Right atrium auricular region (tissue), 2 donors: ENCODE results near the gene PPFIA2. TPM values are rescaled to one million over a fixed set of nuclear protein-coding genes. Genes with fewer than 3 reads are reported as not detected.

Experiments
- DNase-seq: peaks from one replicate; pipeline ENCODE4 v3.0.0-alpha.2; 2019; ENCODE audit warnings: low spot score
- H3K27ac ChIP-seq, 2 donors: fragments of 200-600 bp; sonication (generic); 1 replicate in 1 of 2; 2 replicates in 1 of 2; pipeline ENCODE4 v1.5.1; 2016 to 2019
- H3K27me3 ChIP-seq, 2 donors: fragments of 200-600 bp; sonication (generic); one replicate each; pipeline versions ENCODE4 v1.5.1 to v1.6.0; 2017 to 2019
- H3K36me3 ChIP-seq: fragments of 200-600 bp; sonication (generic); one replicate; pipeline ENCODE4 v1.5.1; 2016
- H3K4me1 ChIP-seq, 2 donors: fragments of 200-600 bp; sonication (generic); one replicate each; pipeline versions ENCODE4 v1.5.1 to v1.6.0; 2017 to 2019
- H3K4me3 ChIP-seq, 2 donors: fragments of 200-600 bp; sonication (generic); 1 replicate in 1 of 2; 2 replicates in 1 of 2; pipeline ENCODE4 v1.5.1; 2017 to 2019; ENCODE audit warnings: mild to moderate bottlenecking in 1 of 2, moderate library complexity in 1 of 2
- H3K9me3 ChIP-seq, 2 donors: fragments of 200-600 bp; sonication (generic); one replicate each; pipeline ENCODE4 v1.5.1; 2019
- CTCF ChIP-seq, 2 donors: fragments of 200-600 bp; sonication (generic); IDR thresholded peaks; one replicate each; pipeline ENCODE4 v1.5.1; 2019; ENCODE audit warnings: antibody characterized with exemption in 2 of 2
- total RNA-seq, 2 donors: library from RNA; depleted of rRNA; stranded (reverse); fragments of >200 nt; gene quantifications; one replicate each; pipeline ENCODE4 v1.1.0, GENCODE V29; 2016

PPFIA2 gene
- total RNA-seq, 2 donors from 2014 or later: 0.20 to 0.48 TPM

- Histone ChIP-seq H3K9me3 (no peaks in the 10 kb centered on the region), H3K4me1 (no peaks in the 10 kb centered on the region), H3K36me3 (no peaks in the 10 kb centered on the region), H3K27ac (no peak overlapping the region), H3K4me3 (no peak overlapping the region), H3K27me3 (no peaks in the 10 kb centered on the region)
- no peak for TF ChIP-seq CTCF (IDR thresholded peaks at IDR 0.05)
- no peak for DNase-seq
Observed at GRCh38 chr12:81465191-81465590, 294.0 kb downstream of the PPFIA2 start.

- no peak for TF ChIP-seq CTCF (IDR thresholded peaks at IDR 0.05)
- no peaks in the 10 kb centered on the region for H3K36me3 ChIP-seq
- no peak overlapping the region for H3K27ac ChIP-seq
- H3K4me3 ChIP-seq: no peak overlapping the region
- DNase-seq: no peak
- no peaks in the 10 kb centered on the region for H3K27me3 ChIP-seq
- H3K4me1 ChIP-seq: no peaks in the 10 kb centered on the region
- no peaks in the 10 kb centered on the region for H3K9me3 ChIP-seq
Observed at GRCh38 chr12:81461163-81461562, 298.0 kb downstream of the PPFIA2 start.

- no peaks in the 10 kb centered on the region for H3K36me3 ChIP-seq
- H3K4me3 ChIP-seq: no peak overlapping the region
- no peak for DNase-seq
- H3K9me3 ChIP-seq: no peaks in the 10 kb centered on the region
- H3K27me3 ChIP-seq: no peaks in the 10 kb centered on the region
- TF ChIP-seq CTCF (IDR thresholded peaks at IDR 0.05): peak; percentile 36 to 70
- no peaks in the 10 kb centered on the region for H3K4me1 ChIP-seq
- H3K27ac ChIP-seq: no peak overlapping the region
Observed at GRCh38 chr12:81450920-81451739, 308.0 kb downstream of the PPFIA2 start.

GRCh38 chr12:81441629-81442028 is 317.5 kb downstream of the PPFIA2 start:
- TF ChIP-seq CTCF (IDR thresholded peaks at IDR 0.05): no peak

GRCh38 chr12:81440001-81440400 is 319.1 kb downstream of the PPFIA2 start:
- H3K27me3 ChIP-seq: no peaks in the 10 kb centered on the region
- DNase-seq: no peak
- no peaks in the 10 kb centered on the region for H3K9me3 ChIP-seq
- no peaks in the 10 kb centered on the region for H3K4me1 ChIP-seq
- no peak overlapping the region for H3K27ac ChIP-seq
- H3K4me3 ChIP-seq: no peak overlapping the region
- TF ChIP-seq CTCF (IDR thresholded peaks at IDR 0.05): no peak
- H3K36me3 ChIP-seq: no peaks in the 10 kb centered on the region

More at GRCh38 chr12:81441629-81442028, 317.5 kb downstream of the PPFIA2 start:
- Histone ChIP-seq H3K36me3 (no peaks in the 10 kb centered on the region), H3K9me3 (no peaks in the 10 kb centered on the region), H3K4me3 (no peak overlapping the region), H3K27me3 (no peaks in the 10 kb centered on the region), H3K27ac (no peak overlapping the region), H3K4me1 (no peaks in the 10 kb centered on the region)
- no peak for DNase-seq

GRCh38 chr12:81439344-81439743 is 319.8 kb downstream of the PPFIA2 start:
- no peak for DNase-seq
- no peaks in the 10 kb centered on the region for H3K9me3 ChIP-seq
- H3K27ac ChIP-seq: no peak overlapping the region
- no peaks in the 10 kb centered on the region for H3K36me3 ChIP-seq
- H3K27me3 ChIP-seq: no peaks in the 10 kb centered on the region
- no peak for TF ChIP-seq CTCF (IDR thresholded peaks at IDR 0.05)
- H3K4me3 ChIP-seq: no peak overlapping the region
- no peaks in the 10 kb centered on the region for H3K4me1 ChIP-seq
